Measurements from ENCODE around the gene POU6F2.

- TF ChIP-seq, protein P1, sequence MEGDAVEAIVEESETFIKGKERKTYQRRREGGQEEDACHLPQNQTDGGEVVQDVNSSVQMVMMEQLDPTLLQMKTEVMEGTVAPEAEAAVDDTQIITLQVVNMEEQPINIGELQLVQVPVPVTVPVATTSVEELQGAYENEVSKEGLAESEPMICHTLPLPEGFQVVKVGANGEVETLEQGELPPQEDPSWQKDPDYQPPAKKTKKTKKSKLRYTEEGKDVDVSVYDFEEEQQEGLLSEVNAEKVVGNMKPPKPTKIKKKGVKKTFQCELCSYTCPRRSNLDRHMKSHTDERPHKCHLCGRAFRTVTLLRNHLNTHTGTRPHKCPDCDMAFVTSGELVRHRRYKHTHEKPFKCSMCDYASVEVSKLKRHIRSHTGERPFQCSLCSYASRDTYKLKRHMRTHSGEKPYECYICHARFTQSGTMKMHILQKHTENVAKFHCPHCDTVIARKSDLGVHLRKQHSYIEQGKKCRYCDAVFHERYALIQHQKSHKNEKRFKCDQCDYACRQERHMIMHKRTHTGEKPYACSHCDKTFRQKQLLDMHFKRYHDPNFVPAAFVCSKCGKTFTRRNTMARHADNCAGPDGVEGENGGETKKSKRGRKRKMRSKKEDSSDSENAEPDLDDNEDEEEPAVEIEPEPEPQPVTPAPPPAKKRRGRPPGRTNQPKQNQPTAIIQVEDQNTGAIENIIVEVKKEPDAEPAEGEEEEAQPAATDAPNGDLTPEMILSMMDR (conservative IDR thresholded peaks at IDR 0.05; ENCODE audit: low read depth, low read length): no peak
- TF ChIP-seq POLR2A (IDR thresholded peaks at IDR 0.05; ENCODE audit: low read depth, low read length) (no peak), MAZ (IDR thresholded peaks at IDR 0.05; ENCODE audit: borderline replicate concordance, low read depth, low read length) (no peak), SMC3 (IDR thresholded peaks at IDR 0.05; ENCODE audit: low read depth, low read length) (no peak), FOS (IDR thresholded peaks at IDR 0.05; ENCODE audit: low read depth, low read length) (no peak), CHD1 (IDR thresholded peaks at IDR 0.05; ENCODE audit: low read depth, low read length) (no peak), CEBPB (IDR thresholded peaks at IDR 0.05; ENCODE audit: low read depth, low read length) (no peak)
Observed at GRCh38 chr7:39199951-39200350, 222.2 kb downstream of the POU6F2 start.

Measured in IMR-90 (cell line).